GM19099 (cell line): ENCODE results near the gene LPCAT2.

ENCODE experiments used
- POLR2A ChIP-seq: IDR thresholded peaks from 3 replicates; pipeline ENCODE4 v1.6.1; 2011; ENCODE audit warnings: low read depth; ENCODE audit not compliant: insufficient read length; ENCODE audit errors: extremely low read depth

The LPCAT2 gene

GRCh38 chr16:55510185-55510805, 1.4 kb downstream of the LPCAT2 start:
- TF ChIP-seq POLR2A, result no peak

- no peak for TF ChIP-seq POLR2A
These were observed 4.1 kb downstream of the LPCAT2 start for GRCh38 chr16:55512941-55513340.

- TF ChIP-seq POLR2A, result no peak
These were observed 4.7 kb downstream of the LPCAT2 start for GRCh38 chr16:55513616-55514015.

GRCh38 chr16:55515111-55515510, 6.2 kb downstream of the LPCAT2 start:
- no peak for TF ChIP-seq POLR2A

- no peak for TF ChIP-seq POLR2A
These were observed 12.9 kb downstream of the LPCAT2 start for GRCh38 chr16:55521792-55522191.

- TF ChIP-seq POLR2A, result no peak
These were observed 17.6 kb downstream of the LPCAT2 start for GRCh38 chr16:55526441-55526840.

- TF ChIP-seq POLR2A, result no peak
These were observed 19.0 kb downstream of the LPCAT2 start for GRCh38 chr16:55527885-55528284.

GRCh38 chr16:55529018-55529417, 20.1 kb downstream of the LPCAT2 start:
- no peak for TF ChIP-seq POLR2A

GRCh38 chr16:55530316-55530856, 21.5 kb downstream of the LPCAT2 start:
- TF ChIP-seq POLR2A, result no peak

GRCh38 chr16:55532227-55532626, 23.4 kb downstream of the LPCAT2 start:
- no peak for TF ChIP-seq POLR2A

GRCh38 chr16:55534756-55535155, 25.9 kb downstream of the LPCAT2 start:
- no peak for TF ChIP-seq POLR2A

- no peak for TF ChIP-seq POLR2A
These were observed 30.2 kb downstream of the LPCAT2 start for GRCh38 chr16:55539049-55539448.

- TF ChIP-seq POLR2A, result no peak
These were observed 30.6 kb downstream of the LPCAT2 start for GRCh38 chr16:55539488-55539887.

- TF ChIP-seq POLR2A, result no peak
These were observed 31.3 kb downstream of the LPCAT2 start for GRCh38 chr16:55540221-55540620.

GRCh38 chr16:55542459-55543082, 33.7 kb downstream of the LPCAT2 start:
- no peak for TF ChIP-seq POLR2A

- TF ChIP-seq POLR2A, result no peak
These were observed 34.6 kb downstream of the LPCAT2 start for GRCh38 chr16:55543472-55543871.
